ENCODE data around the gene SULT1C3.

DNA sequence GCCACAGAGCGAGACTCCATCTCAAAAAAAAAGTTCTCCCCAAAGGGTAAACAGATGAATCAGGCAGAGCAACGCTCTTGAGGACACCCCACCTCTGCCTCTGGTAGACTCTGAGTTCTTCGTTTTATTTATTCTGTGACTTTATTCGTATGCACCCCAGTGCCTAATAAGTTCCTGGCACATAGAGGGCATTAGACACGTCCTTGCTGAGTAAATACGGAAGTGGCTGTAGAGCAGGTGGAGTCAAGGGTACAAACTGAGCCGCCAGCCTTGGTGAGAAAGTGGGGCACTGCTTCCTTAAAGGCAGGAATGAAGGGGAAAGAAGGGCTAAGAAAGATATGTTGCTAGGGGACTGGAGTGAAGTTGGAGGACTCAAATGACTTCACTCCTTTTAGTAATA, 61.8 kb downstream of the SULT1C3 start:
- no peak for TF ChIP-seq RAD21 (IDR thresholded peaks at IDR 0.05)
- TF ChIP-seq, protein P1, sequence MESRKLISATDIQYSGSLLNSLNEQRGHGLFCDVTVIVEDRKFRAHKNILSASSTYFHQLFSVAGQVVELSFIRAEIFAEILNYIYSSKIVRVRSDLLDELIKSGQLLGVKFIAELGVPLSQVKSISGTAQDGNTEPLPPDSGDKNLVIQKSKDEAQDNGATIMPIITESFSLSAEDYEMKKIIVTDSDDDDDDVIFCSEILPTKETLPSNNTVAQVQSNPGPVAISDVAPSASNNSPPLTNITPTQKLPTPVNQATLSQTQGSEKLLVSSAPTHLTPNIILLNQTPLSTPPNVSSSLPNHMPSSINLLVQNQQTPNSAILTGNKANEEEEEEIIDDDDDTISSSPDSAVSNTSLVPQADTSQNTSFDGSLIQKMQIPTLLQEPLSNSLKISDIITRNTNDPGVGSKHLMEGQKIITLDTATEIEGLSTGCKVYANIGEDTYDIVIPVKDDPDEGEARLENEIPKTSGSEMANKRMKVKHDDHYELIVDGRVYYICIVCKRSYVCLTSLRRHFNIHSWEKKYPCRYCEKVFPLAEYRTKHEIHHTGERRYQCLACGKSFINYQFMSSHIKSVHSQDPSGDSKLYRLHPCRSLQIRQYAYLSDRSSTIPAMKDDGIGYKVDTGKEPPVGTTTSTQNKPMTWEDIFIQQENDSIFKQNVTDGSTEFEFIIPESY (IDR thresholded peaks at IDR 0.05) = no peak
- TF ChIP-seq CTCF (IDR thresholded peaks at IDR 0.05; ENCODE audit: low read depth, low read length, missing input control) = no peak
- TF ChIP-seq TAF1 (conservative IDR thresholded peaks at IDR 0.05) = no peak
- TF ChIP-seq, protein P2, sequence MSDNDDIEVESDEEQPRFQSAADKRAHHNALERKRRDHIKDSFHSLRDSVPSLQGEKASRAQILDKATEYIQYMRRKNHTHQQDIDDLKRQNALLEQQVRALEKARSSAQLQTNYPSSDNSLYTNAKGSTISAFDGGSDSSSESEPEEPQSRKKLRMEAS (IDR thresholded peaks at IDR 0.05) = no peak
- no peak for TF ChIP-seq ATF3 (IDR thresholded peaks at IDR 0.05)
- no peak for TF ChIP-seq YY1 (IDR thresholded peaks at IDR 0.05)
- no peak for TF ChIP-seq RXRA (IDR thresholded peaks at IDR 0.05)
- no peak for TF ChIP-seq REST (IDR thresholded peaks at IDR 0.05)
- TF ChIP-seq GABPA (IDR thresholded peaks at IDR 0.05 in 1 of 2, conservative IDR thresholded peaks at IDR 0.05 in 1 of 2) = no peak
- TF ChIP-seq EGR1 (IDR thresholded peaks at IDR 0.05; ENCODE audit: low read depth in 2 of 2) = no peak
- no peak for TF ChIP-seq FOXA1 (IDR thresholded peaks at IDR 0.05)

All from liver (tissue), 3 donors.